Measurements from ENCODE around the gene TOM1L1.

TOM1L1 gene

GRCh38 chr17:54892360-54892759 lies 8.3 kb upstream of the TOM1L1 start:
- no peak for DNase-seq (ENCODE audit: low read depth, low spot score)

GRCh38 chr17:54898576-54898975 lies 2.1 kb upstream of the TOM1L1 start:
- DNase-seq (ENCODE audit: low read depth, low spot score): peak; percentile 10

GRCh38 chr17:54899201-54899600 lies 1.5 kb upstream of the TOM1L1 start:
- DNase-seq (ENCODE audit: low read depth, low spot score): no peak

- DNase-seq (ENCODE audit: low read depth, low spot score): peak; percentile 86
These were observed 763 bp upstream of the TOM1L1 start for GRCh38 chr17:54899721-54900456.

GRCh38 chr17:54901230-54901822 lies 674 bp downstream of the TOM1L1 start:
- DNase-seq (ENCODE audit: low read depth, low spot score): peak; percentile 36

- DNase-seq (ENCODE audit: low read depth, low spot score): no peak
These were observed 1.4 kb downstream of the TOM1L1 start for GRCh38 chr17:54902017-54902416.

- no peak for DNase-seq (ENCODE audit: low read depth, low spot score)
These were observed 2.0 kb downstream of the TOM1L1 start for GRCh38 chr17:54902611-54903010.

GRCh38 chr17:54903375-54903774 lies 2.7 kb downstream of the TOM1L1 start:
- peak; percentile 3 for DNase-seq (ENCODE audit: low read depth, low spot score)

GRCh38 chr17:54906683-54907082 lies 6.0 kb downstream of the TOM1L1 start:
- DNase-seq (ENCODE audit: low read depth, low spot score): no peak

GRCh38 chr17:54907376-54907775 lies 6.7 kb downstream of the TOM1L1 start:
- no peak for DNase-seq (ENCODE audit: low read depth, low spot score)

- no peak for DNase-seq (ENCODE audit: low read depth, low spot score)
These were observed 9.1 kb downstream of the TOM1L1 start for GRCh38 chr17:54909766-54910165.

GRCh38 chr17:54916721-54917120 lies 16.1 kb downstream of the TOM1L1 start:
- DNase-seq (ENCODE audit: low read depth, low spot score): no peak

GRCh38 chr17:54919425-54919824 lies 18.8 kb downstream of the TOM1L1 start:
- DNase-seq (ENCODE audit: low read depth, low spot score): no peak

- DNase-seq (ENCODE audit: low read depth, low spot score): no peak
These were observed 20.2 kb downstream of the TOM1L1 start for GRCh38 chr17:54920819-54921218.

- DNase-seq (ENCODE audit: low read depth, low spot score): no peak
These were observed 23.8 kb downstream of the TOM1L1 start for GRCh38 chr17:54924405-54924804.

- DNase-seq (ENCODE audit: low read depth, low spot score): no peak
These were observed 26.9 kb downstream of the TOM1L1 start for GRCh38 chr17:54927525-54927924.

GRCh38 chr17:54932711-54933110 lies 32.1 kb downstream of the TOM1L1 start:
- DNase-seq (ENCODE audit: low read depth, low spot score): no peak

GRCh38 chr17:54933921-54934320 lies 33.3 kb downstream of the TOM1L1 start:
- no peak for DNase-seq (ENCODE audit: low read depth, low spot score)

- DNase-seq (ENCODE audit: low read depth, low spot score): no peak
These were observed 34.8 kb downstream of the TOM1L1 start for GRCh38 chr17:54935471-54935870.

GRCh38 chr17:54937018-54937417 lies 36.4 kb downstream of the TOM1L1 start:
- DNase-seq (ENCODE audit: low read depth, low spot score): peak; percentile 10

- no peak for DNase-seq (ENCODE audit: low read depth, low spot score)
These were observed 36.8 kb downstream of the TOM1L1 start for GRCh38 chr17:54937426-54937825.

GRCh38 chr17:54941285-54941684 lies 40.6 kb downstream of the TOM1L1 start:
- DNase-seq (ENCODE audit: low read depth, low spot score): no peak

GRCh38 chr17:54944796-54945195 lies 44.1 kb downstream of the TOM1L1 start:
- DNase-seq (ENCODE audit: low read depth, low spot score): no peak
